SK-N-SH treated with all-trans-retinoic acid at 6 μM for 48 hours (cell line): ENCODE results near the gene DRG2.

Experiments
- BACH2 ChIP-seq: fragments of 250-450 bp; sonication (Bioruptor Pico); IDR thresholded peaks from 2 replicates; pipeline ENCODE4 v1.9.0; 2021; ENCODE audit warnings: mild to moderate bottlenecking, borderline replicate concordance
- RARB ChIP-seq: fragments of 250-450 bp; sonication (Bioruptor Pico); IDR thresholded peaks from 2 replicates; pipeline ENCODE4 v1.8.0; 2021; ENCODE audit warnings: mild to moderate bottlenecking, moderate library complexity
- ZC3H10 ChIP-seq: fragments of 250-450 bp; sonication (Bioruptor Pico); IDR thresholded peaks from 2 replicates; pipeline ENCODE4 v1.5.1; 2021; ENCODE audit warnings: mild to moderate bottlenecking, moderate library complexity

DNA sequence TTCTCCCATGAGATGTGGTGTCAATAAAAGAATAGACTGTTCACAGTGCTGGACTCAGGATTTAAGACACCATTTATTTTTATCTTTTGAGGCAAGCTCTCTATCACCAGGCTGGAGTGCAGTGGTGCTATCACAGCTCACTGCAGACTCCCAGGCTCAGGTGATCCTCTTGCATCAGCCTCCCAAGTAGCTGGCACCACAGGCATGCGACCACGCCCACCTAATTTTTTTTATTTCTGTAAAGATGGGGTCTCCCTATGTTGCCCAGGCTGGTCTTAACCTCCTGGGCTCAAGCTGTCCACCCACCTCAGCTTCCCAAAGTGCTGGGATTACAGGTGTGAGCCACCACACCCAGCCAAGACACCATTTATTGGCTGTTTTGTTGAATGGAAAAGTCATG lies 18.6 kb upstream of the DRG2 start:
- TF ChIP-seq RARB (CRISPR knock-in tag) (no peak), BACH2 (no peak), ZC3H10 (CRISPR knock-in tag) (no peak)
